SK-N-MC (cell line): Measurements from ENCODE around the gene PEAK1.

Source experiments
- EZH2 ChIP-seq: fragments of 200-600 bp; sonication (generic); IDR thresholded peaks from one replicate; pipeline ENCODE4 v1.6.1; 2017; ENCODE audit warnings: antibody characterized with exemption
- POLR2AphosphoS5 ChIP-seq: IDR thresholded peaks from 2 replicates; pipeline ENCODE4 v1.6.1; 2012; ENCODE audit warnings: mild to moderate bottlenecking, low read depth, low read length, borderline replicate concordance

DNA sequence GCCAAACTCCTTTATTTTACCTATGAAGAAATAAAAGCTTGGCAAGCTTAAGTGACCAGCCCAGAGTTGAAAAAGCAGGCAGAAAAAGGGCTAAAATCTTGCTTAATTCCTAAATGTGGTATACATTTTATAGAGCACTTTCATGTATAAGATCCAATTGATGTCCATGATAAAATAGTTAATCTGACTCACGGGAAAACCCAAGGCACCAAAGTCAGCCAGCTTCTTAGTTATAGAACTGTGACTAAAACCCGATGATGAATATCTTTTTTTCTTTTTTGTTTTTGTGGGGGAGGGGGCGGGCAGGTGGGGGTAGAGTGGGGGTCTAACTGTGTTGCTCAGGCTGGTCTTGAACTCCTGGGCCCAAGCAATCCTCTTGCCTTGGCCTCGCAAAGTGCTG is 71.4 kb downstream of the PEAK1 start:
- TF ChIP-seq POLR2AphosphoS5 (no peak), EZH2 (no peak)
